ENCODE measurements around the gene PDK4.

PDK4 gene

DNA sequence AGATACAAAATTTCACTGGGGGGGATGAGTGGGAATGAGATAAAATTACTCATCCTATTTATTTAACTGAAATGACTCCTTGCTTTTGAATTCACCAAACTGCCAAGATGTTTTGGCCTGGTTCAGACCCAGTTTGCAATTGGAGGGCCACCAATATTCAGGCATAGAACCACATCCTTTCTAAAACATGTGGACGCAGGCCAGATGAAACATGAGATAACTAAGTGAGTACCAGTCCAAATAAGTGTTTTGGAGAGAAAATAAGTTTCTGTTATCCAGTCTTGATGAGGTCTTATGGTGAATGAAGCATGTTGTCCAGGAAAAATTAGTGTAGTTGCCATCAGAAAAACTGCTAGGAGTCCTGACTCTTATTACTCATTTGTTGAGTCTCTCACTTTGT is 36.3 kb upstream of the PDK4 start:
- Histone ChIP-seq H3K27me3 (ENCODE audit: insufficient read depth, poor library complexity, severe bottlenecking) (no peaks in the 10 kb centered on the region), H3K4me3 (replicated peaks; ENCODE audit: insufficient read depth, low read length) (no peak overlapping the region), H3K27ac (replicated peaks) (no peak overlapping the region)
- TF ChIP-seq SPI1 (IDR thresholded peaks at IDR 0.05; ENCODE audit: borderline replicate concordance, low read depth), result no peak
- TF ChIP-seq GABPA (IDR thresholded peaks at IDR 0.05; ENCODE audit: low read depth), result no peak
- TF ChIP-seq, protein P1, sequence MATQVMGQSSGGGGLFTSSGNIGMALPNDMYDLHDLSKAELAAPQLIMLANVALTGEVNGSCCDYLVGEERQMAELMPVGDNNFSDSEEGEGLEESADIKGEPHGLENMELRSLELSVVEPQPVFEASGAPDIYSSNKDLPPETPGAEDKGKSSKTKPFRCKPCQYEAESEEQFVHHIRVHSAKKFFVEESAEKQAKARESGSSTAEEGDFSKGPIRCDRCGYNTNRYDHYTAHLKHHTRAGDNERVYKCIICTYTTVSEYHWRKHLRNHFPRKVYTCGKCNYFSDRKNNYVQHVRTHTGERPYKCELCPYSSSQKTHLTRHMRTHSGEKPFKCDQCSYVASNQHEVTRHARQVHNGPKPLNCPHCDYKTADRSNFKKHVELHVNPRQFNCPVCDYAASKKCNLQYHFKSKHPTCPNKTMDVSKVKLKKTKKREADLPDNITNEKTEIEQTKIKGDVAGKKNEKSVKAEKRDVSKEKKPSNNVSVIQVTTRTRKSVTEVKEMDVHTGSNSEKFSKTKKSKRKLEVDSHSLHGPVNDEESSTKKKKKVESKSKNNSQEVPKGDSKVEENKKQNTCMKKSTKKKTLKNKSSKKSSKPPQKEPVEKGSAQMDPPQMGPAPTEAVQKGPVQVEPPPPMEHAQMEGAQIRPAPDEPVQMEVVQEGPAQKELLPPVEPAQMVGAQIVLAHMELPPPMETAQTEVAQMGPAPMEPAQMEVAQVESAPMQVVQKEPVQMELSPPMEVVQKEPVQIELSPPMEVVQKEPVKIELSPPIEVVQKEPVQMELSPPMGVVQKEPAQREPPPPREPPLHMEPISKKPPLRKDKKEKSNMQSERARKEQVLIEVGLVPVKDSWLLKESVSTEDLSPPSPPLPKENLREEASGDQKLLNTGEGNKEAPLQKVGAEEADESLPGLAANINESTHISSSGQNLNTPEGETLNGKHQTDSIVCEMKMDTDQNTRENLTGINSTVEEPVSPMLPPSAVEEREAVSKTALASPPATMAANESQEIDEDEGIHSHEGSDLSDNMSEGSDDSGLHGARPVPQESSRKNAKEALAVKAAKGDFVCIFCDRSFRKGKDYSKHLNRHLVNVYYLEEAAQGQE (IDR thresholded peaks at IDR 0.05; ENCODE audit: insufficient replicate concordance, low read depth), result no peak
- TF ChIP-seq POLR2AphosphoS5 (IDR thresholded peaks at IDR 0.05; ENCODE audit: low read depth), result no peak
- TF ChIP-seq, protein P2, sequence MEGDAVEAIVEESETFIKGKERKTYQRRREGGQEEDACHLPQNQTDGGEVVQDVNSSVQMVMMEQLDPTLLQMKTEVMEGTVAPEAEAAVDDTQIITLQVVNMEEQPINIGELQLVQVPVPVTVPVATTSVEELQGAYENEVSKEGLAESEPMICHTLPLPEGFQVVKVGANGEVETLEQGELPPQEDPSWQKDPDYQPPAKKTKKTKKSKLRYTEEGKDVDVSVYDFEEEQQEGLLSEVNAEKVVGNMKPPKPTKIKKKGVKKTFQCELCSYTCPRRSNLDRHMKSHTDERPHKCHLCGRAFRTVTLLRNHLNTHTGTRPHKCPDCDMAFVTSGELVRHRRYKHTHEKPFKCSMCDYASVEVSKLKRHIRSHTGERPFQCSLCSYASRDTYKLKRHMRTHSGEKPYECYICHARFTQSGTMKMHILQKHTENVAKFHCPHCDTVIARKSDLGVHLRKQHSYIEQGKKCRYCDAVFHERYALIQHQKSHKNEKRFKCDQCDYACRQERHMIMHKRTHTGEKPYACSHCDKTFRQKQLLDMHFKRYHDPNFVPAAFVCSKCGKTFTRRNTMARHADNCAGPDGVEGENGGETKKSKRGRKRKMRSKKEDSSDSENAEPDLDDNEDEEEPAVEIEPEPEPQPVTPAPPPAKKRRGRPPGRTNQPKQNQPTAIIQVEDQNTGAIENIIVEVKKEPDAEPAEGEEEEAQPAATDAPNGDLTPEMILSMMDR (IDR thresholded peaks at IDR 0.05; ENCODE audit: insufficient read depth, low read length), result no peak
- no peak for DNase-seq (ENCODE audit: low read depth in 1 of 2, low spot score in 1 of 2)

DNA sequence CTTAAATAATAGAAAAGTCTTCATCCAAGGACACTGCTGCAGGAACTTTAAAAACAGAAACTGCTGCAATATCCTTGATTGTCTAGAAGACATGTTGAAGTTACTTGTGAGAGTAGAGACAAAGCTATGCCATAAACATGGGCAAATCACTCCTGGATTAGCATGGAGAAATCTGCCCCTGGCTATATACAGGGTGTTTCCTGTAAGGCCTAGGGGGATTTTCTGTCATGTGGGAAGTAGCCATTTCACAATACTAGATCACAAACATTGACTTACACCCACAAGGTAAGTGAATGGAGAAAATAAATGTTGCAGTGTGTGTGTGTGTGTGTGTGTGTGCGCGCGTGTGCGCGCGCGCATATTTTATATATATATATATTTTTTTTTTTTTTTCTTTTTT is 35.2 kb upstream of the PDK4 start:
- TF ChIP-seq SPI1 (IDR thresholded peaks at IDR 0.05; ENCODE audit: borderline replicate concordance, low read depth) (no peak), GABPA (IDR thresholded peaks at IDR 0.05; ENCODE audit: low read depth) (no peak), POLR2AphosphoS5 (IDR thresholded peaks at IDR 0.05; ENCODE audit: low read depth) (no peak)
- TF ChIP-seq, protein P1 (IDR thresholded peaks at IDR 0.05; ENCODE audit: insufficient replicate concordance, low read depth), result no peak
- TF ChIP-seq, protein P2 (IDR thresholded peaks at IDR 0.05; ENCODE audit: insufficient read depth, low read length), result no peak
- H3K27ac ChIP-seq (replicated peaks), result no peak overlapping the region
- no peak overlapping the region for H3K4me3 ChIP-seq (replicated peaks; ENCODE audit: insufficient read depth, low read length)
- H3K27me3 ChIP-seq (ENCODE audit: insufficient read depth, poor library complexity, severe bottlenecking), result no peaks in the 10 kb centered on the region
- DNase-seq (ENCODE audit: low read depth in 1 of 2, low spot score in 1 of 2), result no peak

DNA sequence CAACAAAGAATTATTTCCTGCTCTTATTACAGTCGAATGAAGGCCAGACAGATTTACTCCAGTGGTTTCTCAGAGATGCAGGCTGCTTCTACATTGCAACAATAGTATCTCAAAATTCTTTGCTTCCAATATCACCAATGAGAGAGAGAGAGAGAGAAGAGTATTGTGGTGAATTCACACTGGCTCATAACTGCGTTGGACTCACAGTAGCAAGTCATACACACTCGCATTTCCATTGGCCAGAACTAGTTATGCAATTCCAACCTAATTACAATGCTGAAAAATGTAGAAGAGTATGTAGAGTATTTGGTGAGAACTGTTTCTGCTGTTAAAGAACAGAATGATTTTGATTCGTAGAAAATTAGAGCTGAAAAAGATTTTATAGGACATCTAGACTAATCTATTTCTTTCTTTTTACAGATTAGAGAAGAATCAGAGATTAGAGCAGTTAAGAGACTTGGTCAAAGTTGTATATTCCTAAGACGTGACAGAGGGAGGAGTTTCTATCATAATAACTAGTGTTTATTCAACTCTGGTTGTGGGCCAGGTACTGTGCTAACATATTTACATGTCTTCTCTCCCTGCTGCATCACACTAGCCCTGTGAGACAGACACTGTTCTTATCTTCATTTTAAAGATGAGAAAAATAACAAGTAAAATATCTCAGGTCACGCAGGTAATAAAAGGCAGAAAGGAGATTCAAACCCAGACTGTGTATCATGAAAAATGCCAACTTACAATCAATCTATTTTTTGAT is 34.6 kb upstream of the PDK4 start:
- no peak for DNase-seq (ENCODE audit: low read depth in 1 of 2, low spot score in 1 of 2)
- no peak for TF ChIP-seq SPI1 (IDR thresholded peaks at IDR 0.05; ENCODE audit: borderline replicate concordance, low read depth)
- no peak for TF ChIP-seq GABPA (IDR thresholded peaks at IDR 0.05; ENCODE audit: low read depth)
- TF ChIP-seq, protein P1 (IDR thresholded peaks at IDR 0.05; ENCODE audit: insufficient replicate concordance, low read depth), result no peak
- TF ChIP-seq, protein P2 (IDR thresholded peaks at IDR 0.05; ENCODE audit: insufficient read depth, low read length), result no peak
- TF ChIP-seq POLR2AphosphoS5 (IDR thresholded peaks at IDR 0.05; ENCODE audit: low read depth), result no peak
- Histone ChIP-seq H3K27ac (replicated peaks) (no peak overlapping the region), H3K27me3 (ENCODE audit: insufficient read depth, poor library complexity, severe bottlenecking) (no peaks in the 10 kb centered on the region), H3K4me3 (replicated peaks; ENCODE audit: insufficient read depth, low read length) (no peak overlapping the region)

Data from HL-60 (cell line).